DMS79 treated with DMSO at 0.1 percent for 48 hours (cell line): ENCODE results near the gene NF2.

Source experiments
- DNase-seq: peaks from one replicate; lab custom pipeline; 2025; lab: John Stamatoyannopoulos, UW

NF2 gene

DNA sequence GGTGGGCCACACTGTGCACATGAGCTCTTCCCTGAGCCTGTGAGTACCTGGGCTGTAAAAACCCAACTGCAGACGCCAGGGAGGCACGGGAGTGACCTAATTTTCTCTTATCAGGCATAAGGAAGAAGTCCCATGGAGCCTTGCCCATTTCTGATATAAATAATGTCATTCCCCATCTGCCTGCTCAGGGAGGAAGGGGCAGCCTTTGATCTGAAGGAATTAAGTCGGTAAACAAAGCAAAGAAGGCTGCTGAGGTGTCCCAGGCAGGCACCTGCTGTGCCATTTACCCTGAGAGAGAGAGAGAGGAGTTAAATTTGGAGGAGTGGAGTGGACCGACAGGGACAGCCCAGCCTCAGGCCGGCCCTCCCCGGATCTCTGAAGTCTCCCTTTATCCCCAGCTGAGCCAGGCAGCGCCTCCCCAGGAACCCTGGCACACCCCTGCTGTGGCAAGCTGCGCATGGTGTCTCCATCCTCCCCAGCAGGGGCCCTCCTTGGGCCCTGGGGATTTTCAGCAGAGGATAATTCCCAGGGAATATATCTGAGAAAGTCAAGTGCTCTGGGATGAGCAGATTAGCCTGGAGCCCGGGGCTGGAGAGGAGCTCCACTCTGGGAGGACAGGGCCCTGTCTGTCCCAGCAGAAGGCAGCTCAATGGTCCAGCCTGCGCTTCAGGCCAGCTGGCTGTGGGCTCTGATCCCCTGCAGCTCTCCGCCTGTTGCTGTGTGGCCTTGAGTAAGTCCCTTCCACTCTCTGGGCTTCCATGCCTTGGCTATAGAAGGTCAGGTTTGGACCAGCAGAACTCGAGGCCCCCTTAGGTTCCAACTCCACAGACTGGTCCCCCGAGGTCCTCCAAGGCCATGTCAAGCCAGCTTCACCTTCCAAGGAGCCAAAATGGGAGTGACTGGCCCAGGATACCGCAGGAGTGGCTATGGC is 98.8 kb downstream of the NF2 start:
- no peak for DNase-seq

DNA sequence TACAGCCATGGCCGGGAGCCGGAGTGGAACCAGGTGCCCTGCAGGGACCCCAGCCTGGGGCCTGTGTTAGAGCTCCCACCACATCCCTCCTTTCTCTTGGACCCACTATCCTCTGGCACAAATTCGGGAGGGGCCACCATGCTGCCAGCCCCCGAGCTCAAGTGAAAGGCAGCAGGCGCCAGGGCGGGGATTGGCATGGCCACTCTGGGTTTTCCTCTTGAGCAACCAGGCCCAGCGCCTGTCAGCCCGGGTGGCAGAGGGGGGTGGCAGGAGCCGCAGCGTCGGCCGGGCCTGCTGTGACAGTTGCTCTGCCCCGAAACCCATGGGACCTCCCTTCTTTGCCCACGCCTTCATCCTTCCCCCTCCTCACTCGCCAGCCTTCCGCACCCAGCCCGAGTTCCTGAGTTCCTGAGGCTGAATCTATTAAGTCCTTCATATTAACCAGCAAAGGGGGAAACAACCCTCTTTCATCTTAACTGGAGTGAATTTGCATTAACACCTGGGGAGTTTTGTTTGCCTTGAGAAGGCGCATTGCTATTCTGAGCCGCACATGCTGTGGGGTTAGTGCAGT is 99.6 kb downstream of the NF2 start:
- peak; percentile 28 for DNase-seq

DNA sequence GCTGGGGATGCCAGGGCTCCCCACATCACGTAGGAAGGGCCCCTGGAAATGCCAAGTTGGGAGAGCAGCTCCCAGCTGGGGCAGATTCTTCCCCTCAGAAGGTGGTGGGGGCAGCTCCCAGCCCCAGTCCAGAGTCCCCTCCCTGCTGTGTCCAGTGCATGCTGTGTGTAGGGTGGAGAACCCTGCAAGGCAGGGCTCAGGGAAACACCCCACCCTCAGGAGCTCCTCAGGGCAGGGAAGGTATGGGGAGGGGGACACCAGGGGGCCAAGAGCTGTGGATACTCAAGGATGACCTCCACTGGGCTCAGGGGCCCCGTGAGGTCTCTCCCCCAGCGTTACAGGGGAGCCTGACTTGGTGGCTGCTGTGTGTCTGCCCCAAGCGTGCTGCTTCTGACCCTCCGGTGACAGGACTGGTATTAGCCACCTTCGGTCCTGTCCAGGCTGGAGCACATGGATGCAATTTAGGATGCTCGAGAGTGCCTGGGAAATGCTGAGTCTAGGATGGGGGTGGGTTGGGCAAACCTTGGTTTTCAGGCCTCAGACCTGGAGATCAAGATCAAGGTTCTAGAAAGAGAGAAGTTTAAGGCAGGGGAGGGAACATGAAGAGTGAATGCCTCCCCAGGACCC is 100.2 kb downstream of the NF2 start:
- no peak for DNase-seq

DNA sequence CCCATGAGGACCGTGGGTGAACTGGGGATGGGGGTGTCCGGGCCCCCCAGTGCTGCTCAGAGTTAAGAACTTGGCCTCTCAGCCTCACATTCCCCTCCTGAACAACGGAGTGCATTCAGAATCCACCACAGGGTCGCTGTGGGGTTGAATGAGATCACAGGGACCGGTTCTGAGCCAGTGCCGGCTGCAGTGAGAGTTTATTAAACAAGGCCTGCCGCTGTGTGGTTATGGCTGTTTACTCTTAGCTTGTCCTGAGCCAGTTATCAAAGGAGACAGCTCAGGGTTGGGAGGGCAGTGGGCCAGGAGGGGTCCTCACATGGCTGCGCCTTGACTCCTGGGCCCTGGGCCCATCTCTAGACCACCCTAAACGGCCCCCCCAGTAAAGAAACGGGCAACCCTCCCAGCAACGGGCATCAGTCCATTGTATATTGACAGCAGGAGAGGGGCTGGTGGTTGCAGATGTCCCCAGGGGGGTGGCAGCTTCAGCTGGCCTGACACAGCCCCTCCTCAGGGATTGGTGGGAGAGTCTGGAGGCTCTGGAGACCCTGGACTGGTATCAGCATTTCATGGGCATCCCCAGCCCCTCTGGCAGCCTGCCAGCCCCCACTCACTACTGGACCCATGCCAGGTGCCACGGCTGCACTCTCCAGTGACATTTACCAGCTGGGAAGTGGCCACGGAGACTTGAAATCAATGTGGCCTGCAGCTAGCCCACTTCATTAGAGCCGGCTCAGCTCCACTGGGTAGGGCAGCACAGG is 101.3 kb downstream of the NF2 start:
- DNase-seq = peak; percentile 89

DNA sequence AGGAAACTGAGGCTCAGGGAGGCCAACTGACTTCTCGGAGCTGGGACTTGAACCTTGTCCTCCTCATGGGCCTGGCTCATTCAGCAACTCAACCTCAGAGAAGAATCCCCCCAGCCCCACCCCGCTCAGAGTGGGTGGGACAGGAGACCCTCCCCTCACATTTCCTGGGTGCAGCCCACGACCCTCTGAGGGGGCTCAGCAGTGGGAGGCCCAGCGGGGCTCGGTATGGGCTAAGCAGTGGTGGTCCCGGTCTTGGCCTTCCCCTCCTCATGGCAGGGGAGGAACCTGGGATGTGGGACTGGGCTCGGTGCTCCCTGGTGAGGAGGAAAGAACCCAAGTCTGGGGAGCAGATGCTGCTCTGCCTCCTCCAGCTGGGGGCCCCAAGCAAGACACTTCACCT is 102.2 kb downstream of the NF2 start:
- no peak for DNase-seq

DNA sequence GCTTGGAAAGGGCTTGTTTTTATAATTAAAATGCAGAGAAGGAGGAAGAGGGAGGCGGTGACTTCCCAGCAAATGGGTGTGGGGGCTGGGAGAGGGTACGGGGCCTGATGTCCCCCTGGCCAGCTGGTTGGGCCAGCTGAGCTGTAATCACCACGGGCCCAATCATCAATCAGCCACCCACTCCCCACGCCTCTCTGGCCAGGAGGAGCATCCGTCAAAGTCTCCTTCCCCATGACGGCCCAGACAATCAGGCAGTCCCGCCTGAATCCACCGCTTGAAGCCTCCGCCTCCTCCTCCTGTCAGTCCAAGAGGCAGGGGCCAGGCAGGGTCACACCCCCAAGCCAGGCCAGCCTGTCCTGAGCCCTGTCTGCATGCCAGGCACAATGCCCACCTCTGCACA is 103.1 kb downstream of the NF2 start:
- peak; percentile 13 for DNase-seq

DNA sequence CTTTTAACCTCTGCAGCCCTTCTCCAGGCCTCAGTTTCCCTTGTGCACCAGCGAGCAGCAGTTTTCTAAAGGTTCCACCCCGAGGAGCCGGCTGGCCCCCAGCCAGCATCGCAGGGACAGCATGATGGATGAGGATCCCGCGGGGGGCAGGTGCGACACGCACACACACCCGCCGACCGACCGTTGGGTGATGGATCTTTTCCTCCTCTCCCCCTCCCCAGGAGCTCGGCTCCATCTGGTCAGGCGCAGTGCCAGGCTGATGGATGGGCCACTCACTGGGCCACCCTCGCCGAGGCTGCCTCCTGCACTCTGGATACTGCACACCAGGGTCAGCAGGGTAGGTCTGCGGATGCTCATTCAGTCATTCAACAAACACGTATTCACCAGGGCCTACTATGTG is 103.6 kb downstream of the NF2 start:
- DNase-seq = no peak

DNA sequence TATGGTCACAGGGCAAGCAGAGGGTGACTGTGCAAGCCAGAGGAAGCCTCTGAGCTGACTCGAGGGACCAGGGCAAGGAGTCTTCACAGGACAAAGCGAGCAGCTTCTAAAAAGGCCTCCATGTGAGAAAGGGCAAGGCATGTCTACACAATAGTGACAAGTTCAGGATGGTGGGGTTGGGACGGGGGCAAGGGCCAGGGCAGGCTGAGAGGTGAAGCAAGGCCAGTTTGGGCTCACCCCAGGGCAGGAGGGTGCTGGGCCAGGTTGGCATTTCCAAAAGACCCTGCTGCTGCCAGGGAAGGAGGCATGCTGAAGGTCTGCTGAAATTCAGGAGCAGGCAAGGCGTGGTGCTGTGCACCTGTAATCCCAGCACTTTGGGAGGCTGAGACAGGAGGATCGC is 104.0 kb downstream of the NF2 start:
- no peak for DNase-seq

DNA sequence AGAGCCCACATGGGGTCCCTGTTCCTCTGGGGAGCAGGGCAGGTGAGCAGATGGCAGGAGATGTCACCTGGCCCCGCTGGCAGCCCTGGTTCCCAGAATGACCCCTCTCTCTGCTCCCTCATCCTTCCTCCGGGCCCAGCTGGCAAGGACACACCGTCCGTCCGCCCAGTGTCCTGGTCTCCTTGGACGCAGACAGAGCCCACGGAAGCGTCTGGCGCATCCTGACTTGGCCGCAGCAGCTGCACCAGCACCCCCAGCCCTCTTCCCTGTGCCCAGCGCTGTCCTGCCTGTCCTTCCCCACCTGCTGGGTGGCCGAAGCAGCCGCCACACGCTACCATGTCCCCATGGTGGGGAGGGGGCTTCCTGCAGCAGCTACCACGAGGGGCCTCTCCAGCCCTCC is 106.8 kb downstream of the NF2 start:
- DNase-seq = no peak

DNA sequence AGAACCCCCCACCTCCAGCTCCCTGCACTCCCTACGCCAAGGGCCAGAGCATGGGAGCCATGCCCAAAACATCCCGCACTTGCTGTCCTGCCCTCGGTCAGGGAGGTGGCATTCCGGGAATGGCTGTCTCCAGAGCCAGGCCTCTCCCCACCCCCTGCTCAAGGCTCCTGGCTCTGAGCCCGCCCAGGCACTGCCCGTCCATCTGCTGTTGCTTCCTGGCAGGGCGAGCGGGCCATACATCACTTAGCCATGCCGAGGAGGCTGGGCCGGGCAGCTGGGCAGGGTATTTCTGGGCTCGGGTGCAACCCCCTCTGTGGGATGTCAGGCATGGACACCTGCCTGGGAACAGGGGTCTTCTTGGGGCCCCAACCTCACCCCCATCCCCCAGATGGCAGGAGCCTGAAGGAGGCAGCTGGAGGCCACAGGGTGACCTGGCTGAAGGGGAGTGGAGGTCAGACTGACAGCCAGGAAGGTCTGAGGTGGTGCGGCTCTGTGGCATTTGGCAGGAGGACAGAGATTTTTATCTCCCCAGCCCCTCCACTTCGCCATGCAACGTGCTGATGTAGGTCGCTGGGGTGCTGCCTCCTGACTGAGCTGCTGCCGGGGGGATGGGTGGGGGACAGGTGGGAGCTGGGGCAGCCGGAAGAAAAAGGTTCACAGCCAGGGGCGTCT is 107.6 kb downstream of the NF2 start:
- DNase-seq = peak; percentile 47

DNA sequence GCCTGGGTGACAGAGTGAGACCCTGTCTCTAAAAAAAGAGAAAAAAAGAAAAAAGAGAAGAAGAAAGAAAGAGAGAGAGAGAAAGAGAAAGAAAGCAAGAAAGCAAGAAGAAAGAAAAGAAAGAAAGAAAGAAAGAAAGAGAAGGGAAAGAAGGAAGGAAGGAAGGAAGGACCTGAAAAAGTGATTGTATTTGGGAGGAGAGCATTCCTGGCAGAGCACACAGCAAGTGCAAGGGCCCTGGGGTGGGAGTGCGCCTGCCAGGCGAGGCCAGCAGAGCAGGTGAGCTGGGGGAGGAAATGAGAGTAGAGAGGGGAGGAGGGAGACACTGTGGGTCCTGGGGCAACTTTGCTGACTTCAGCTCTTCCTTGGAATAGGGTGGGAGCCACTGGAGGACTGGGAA is 108.7 kb downstream of the NF2 start:
- no peak for DNase-seq

DNA sequence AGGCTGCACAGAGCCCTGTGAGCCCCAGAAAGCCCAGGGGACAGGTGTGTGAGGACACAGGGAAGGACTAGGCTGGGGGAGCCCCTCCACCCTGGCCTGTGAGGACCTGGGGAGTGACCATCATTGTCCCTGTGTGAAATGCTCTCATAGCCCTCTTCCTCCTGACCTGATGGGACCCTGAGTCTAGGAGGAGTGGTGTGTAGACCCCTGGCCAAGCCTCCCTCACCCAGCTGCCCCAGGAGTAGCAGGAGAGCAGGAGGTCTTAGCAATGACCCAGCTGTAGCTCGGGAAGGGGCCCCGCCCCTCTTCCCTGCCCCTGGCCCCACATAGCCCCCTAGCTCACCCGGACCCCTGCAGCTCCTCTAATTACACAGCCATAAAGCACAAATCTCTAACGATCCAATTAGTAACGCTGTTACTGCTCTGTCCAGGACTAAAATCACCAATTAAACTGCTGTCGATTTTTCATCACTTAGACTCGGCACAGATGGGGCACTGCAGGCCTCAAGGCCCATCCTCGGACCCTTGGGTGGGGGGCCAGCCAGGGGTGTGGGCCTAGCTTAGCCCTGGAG is 109.8 kb downstream of the NF2 start:
- no peak for DNase-seq

DNA sequence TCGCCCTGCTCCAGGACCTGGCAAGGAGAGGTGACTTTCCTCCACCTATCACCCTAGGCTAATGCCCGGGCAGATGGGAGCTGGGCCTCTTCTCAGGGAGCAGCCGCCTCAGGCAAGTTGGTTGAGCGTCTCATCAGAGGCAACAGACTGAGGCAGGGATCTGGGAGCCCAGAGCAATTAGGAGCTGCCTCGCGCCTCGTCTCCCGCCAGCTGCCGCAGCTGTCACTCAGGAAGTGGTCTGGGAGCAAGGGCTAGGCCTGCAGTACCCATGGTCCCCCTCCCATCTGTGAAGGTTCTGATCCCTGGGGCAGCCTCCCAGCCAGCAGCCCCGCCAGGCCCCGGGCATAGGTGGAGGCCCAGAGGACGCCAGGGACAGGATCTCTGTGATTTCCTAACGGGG is 111.8 kb downstream of the NF2 start:
- DNase-seq = no peak

DNA sequence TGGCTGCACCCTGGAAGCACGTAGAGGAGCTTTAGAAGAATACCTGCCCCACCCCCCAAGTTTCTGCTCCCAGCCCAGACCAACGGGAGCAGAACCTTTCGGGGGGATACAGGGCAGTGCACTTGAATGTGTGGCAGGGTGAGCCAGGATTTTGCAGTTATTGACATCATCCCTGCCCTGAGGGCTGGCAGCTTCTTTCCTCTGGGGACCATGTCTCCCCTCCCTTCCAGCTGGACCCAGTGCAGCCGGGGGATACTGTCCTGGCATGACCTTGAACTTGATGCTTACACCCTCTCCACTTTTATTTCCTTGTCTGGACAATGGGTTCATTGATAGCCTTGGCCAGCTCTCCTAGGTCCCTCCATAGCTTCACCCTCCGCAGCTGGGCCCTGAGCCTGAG is 112.3 kb downstream of the NF2 start:
- no peak for DNase-seq

DNA sequence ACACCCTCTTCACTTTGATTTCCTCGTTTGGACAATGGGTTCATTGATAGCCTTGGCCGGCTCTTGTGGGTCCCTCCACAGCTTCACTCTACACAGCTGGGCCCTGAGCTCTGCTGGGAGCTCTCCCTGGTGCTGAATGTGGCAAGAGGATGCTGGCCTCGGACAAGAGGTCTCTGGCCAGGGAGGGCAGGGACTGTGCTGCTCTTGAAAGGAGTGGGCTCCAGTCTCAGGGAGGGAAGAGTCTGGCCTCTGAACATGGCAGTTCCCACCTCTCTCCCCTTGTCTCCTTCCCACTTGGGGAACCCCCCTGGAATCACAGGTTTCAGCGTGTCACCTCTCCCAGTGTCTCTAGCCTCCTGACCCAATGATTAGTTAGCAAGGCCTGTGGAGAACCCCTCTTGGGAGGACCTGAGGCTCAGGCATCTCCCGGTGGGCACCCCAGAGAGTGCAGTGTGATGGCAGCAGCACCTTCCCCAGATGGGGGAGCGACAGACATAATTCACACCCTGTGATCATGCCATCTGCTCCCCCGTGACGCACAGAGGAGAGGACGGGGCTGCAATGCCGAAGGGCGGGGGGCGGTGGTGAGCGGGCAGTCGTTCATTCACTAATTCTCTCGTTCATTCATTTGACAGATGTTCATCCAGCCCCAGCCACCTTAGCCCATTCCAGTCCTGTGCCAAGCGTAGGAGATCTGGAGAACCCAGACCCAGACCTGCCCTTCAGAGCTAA is 113.5 kb downstream of the NF2 start:
- no peak for DNase-seq

DNA sequence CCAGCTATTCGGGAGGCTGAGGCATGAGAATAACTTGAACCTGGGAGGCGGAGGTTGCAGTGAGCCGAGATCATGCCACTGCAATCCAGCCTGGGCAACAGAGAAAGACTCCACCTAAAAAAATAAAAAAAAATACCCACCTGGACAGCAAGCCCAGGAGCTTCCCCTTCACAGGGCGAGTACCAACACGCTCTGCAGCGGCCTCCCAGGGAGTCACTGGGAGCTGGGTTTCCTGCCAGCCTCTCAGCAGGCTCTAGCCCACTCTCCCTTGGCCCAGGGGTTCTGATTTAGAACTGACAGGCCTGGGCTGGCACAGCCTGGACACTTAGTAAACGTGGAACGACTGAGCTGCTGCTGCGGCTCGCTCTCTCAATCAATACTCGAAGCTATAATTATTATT is 114.4 kb downstream of the NF2 start:
- peak; percentile 20 for DNase-seq

DNA sequence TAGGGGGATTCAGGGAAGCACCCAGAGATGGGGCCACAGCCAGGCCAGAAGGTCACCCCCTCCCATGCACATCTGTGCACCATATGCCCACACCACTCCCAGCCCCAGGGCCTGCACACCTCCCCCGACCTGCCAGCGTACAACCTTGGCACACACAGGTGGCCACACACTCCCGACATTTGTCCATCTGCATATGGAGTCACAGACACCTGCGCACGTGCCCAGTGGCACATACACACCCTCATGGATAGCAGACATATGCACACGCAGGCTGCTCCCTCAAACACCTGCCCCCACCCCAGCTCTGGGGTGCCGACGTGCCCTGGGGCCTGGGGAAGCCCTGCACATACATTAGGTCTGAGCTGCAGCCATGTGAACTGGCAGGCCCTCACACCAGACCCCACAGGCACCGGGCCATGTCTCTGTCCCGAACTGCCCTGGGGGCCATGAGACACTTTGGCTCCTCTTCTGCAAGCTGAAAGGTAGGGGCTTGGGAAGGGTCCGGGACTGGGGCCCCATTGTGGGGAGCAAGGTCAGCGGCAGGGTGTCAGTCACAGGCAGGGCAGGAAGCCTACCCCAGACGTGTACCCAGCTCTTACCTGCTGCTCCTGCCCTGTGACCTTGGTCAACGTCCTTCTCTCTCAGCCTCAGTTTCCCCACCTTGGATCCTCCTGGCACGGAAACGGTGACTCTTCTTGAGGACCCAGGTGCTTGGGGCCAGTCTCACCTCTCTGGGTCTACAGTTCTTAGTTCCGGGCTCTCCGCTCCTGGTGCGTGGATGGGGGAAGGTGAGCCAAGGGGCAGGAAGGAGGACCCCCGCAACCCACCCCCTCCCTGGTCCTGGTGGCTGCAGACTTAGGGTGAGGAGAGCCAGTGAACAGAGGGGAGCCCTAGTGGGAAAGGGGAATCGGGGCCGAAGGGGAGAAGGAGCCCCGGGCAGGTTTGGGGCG is 115.8 kb downstream of the NF2 start:
- DNase-seq = no peak

DNA sequence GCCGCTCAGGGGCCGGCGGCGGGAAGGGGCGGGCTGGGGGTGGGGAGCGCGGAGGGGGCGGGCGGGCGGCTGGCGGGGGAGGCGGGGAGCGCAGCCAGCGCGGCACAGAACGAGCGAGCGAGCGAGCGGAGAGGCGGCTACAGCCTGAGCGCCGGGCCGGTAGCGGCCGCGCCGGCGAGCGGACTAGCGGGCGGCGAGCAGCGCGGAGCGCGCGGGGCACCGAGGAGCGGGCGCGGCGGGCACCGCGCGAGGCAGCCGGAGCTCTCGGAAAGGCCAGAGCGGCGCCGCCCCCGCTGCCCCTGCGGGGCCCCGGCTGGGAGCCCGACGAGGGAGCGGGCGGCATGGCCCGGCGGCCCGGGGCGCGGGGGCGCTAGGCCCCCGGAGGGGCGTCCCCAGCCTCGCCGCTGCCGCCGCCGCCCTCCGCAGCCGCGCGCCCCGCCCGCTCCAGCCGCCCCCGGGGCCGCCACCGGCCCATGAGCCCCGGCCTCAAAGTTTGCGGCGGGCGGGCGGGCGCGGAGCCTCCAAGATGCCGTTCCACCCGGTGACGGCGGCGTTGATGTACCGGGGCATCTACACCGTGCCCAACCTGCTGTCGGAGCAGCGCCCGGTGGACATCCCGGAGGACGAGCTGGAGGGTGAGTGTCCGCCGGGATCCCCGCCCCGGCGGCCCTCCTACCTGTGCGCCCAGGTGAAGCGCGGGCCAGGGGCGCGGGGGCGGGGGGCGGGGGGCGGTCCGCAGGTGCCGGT is 116.6 kb downstream of the NF2 start, which contains the start of gene CABP7:
Gene CABP7, plus strand, starts transcription at position 105 of the 747 bp plus-strand sequence. Its CDS starts 422 bp downstream, at position 527.
- DNase-seq = no peak

DNA sequence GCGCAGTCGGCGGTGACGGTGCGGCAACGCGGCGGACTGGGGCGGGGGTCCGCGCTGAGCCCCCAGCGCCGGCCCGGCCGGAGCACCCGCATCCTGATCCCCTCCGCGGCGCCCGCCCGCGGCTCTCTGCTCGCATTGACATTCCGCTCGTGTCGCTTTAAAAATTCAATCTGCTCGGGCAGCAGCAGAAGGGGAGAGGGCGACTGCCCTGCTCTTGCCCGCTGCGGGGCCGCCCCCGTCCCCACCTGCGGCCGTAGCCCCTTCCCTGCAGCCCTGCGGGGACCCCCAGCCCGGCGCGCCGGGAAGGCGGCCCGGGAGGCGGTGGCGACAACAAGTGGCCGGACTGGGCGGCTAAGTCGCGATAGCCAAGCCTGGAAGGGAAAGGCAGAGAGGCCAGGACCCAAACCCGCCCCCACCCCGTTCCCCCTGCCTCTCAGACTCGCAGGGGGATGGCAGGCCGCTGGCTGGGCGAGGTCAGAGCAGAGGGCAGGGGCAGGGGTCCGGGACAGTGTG is 117.4 kb downstream of the NF2 start:
- no peak for DNase-seq
